ENCODE data around the gene NBPF11.
"Not testable (repeated sequence)": the region's sequence is repeated elsewhere in the genome, so short reads cannot be mapped to it uniquely, and the experiment has no call there.

- TF ChIP-seq, protein P1, sequence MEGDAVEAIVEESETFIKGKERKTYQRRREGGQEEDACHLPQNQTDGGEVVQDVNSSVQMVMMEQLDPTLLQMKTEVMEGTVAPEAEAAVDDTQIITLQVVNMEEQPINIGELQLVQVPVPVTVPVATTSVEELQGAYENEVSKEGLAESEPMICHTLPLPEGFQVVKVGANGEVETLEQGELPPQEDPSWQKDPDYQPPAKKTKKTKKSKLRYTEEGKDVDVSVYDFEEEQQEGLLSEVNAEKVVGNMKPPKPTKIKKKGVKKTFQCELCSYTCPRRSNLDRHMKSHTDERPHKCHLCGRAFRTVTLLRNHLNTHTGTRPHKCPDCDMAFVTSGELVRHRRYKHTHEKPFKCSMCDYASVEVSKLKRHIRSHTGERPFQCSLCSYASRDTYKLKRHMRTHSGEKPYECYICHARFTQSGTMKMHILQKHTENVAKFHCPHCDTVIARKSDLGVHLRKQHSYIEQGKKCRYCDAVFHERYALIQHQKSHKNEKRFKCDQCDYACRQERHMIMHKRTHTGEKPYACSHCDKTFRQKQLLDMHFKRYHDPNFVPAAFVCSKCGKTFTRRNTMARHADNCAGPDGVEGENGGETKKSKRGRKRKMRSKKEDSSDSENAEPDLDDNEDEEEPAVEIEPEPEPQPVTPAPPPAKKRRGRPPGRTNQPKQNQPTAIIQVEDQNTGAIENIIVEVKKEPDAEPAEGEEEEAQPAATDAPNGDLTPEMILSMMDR (IDR thresholded peaks at IDR 0.05), result not testable (repeated sequence)
- not testable (repeated sequence) for TF ChIP-seq POLR2A, POLR2AphosphoS5, EP300 (IDR thresholded peaks at IDR 0.05)
These were observed 43.0 kb upstream of the NBPF11 start for GRCh38 chr1:148195115-148195514.
